Kidney glomerular epithelial cell (primary cell): ENCODE measurements around the gene EEF1AKMT2.

Source experiments
- DNase-seq: peaks from one replicate; lab custom pipeline; 2025; lab: John Stamatoyannopoulos, UW

Gene EEF1AKMT2

GRCh38 chr10:124721330-124722045 is 70.2 kb downstream of the EEF1AKMT2 start:
- no peak for DNase-seq

- DNase-seq, result peak; percentile 27
These were observed 72.4 kb downstream of the EEF1AKMT2 start for GRCh38 chr10:124719213-124719851.

GRCh38 chr10:124717911-124718741 is 73.6 kb downstream of the EEF1AKMT2 start:
- peak; percentile 53 for DNase-seq

- DNase-seq, result no peak
These were observed 74.5 kb downstream of the EEF1AKMT2 start for GRCh38 chr10:124717041-124717757.

GRCh38 chr10:124716369-124716768 is 75.3 kb downstream of the EEF1AKMT2 start:
- no peak for DNase-seq

GRCh38 chr10:124715439-124715838 is 76.2 kb downstream of the EEF1AKMT2 start:
- DNase-seq, result no peak

- no peak for DNase-seq
These were observed 77.9 kb downstream of the EEF1AKMT2 start for GRCh38 chr10:124713679-124714255.

GRCh38 chr10:124712704-124713407 is 78.8 kb downstream of the EEF1AKMT2 start:
- no peak for DNase-seq

GRCh38 chr10:124711145-124711544 is 80.5 kb downstream of the EEF1AKMT2 start:
- DNase-seq, result no peak

GRCh38 chr10:124710266-124710881 is 81.3 kb downstream of the EEF1AKMT2 start:
- DNase-seq, result no peak

- no peak for DNase-seq
These were observed 81.8 kb downstream of the EEF1AKMT2 start for GRCh38 chr10:124709861-124710260.

- DNase-seq, result no peak
These were observed 82.7 kb downstream of the EEF1AKMT2 start for GRCh38 chr10:124708922-124709520.

- DNase-seq, result no peak
These were observed 83.4 kb downstream of the EEF1AKMT2 start for GRCh38 chr10:124708246-124708779.
